Bone marrow (tissue), 2 donors: Measurements from ENCODE around the gene FBXW9.
"Not testable (repeated sequence)": the region's sequence is repeated elsewhere in the genome, so short reads cannot be mapped to it uniquely, and the experiment has no call there.

Experiments
- DNase-seq, 2 donors: peaks; one replicate each; lab custom pipeline; 2025; lab: John Stamatoyannopoulos, UW

The FBXW9 gene

GRCh38 chr19:12696366-12697335 lies at the start of gene FBXW9:
Gene FBXW9 (minus strand): TSS chr19:12696631. CDS start chr19:12696581, 50 bp downstream.
- DNase-seq: peak; percentile 90 to 97

GRCh38 chr19:12745166-12745897 lies 48.9 kb upstream of the FBXW9 start:
- no peak for DNase-seq

DNA sequence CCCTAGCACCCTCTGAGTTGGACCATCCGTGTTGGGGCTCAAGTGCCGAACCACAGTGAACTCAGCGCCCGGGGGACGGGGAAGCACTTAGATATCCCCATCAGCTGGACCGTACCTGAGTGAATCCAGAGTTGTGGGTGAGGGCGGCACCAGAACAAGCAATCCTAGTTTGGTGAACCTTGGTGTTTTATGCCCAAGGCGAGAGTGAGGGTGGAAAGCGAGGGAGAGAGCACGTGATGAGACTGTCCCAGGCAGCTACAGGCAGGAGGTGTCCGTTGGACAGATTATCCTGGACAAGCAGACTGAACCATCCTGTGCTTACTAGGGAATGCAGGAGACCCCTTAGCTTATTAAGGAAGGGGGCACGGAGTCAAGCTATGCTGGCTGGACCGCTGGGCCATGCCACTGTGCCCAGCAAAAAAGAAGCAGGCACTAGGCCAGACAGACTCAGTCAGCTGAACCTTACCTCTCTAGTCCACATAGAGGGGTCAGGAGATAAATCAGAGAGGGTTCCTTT lies 41.5 kb upstream of the FBXW9 start:
- DNase-seq: no peak

- peak; percentile 56 to 96 for DNase-seq
These were observed 40.8 kb upstream of the FBXW9 start, which contains the start of gene GET3 for GRCh38 chr19:12736995-12737834. Gene GET3 (plus strand): TSS chr19:12737497. CDS start chr19:12737506, 9 bp downstream.

GRCh38 chr19:12733369-12734214 lies 37.2 kb upstream of the FBXW9 start:
- DNase-seq: peak; percentile 3 to 14

DNA sequence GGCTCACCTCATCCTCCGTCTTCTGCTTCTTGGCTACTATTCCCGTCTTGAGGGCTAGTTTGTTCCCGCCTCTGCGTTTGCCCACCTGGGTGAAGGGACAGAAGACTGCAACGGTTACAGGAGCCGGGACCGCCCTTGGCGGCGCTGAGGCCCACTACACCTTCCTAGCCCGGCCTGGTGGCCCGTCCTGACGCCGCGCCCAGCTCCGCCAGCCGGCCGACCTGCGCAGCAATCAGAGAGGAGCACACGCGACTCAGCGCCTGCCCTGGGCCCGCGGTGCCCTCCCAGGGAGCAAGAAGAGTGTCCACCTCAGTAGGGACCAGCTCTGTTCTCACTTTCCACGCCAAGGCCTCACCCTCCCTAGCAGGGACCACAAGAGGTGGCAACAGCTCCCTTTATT lies 34.9 kb upstream of the FBXW9 start:
- DNase-seq: no peak

- no peak for DNase-seq
These were observed 33.6 kb upstream of the FBXW9 start for GRCh38 chr19:12730064-12730463.

DNA sequence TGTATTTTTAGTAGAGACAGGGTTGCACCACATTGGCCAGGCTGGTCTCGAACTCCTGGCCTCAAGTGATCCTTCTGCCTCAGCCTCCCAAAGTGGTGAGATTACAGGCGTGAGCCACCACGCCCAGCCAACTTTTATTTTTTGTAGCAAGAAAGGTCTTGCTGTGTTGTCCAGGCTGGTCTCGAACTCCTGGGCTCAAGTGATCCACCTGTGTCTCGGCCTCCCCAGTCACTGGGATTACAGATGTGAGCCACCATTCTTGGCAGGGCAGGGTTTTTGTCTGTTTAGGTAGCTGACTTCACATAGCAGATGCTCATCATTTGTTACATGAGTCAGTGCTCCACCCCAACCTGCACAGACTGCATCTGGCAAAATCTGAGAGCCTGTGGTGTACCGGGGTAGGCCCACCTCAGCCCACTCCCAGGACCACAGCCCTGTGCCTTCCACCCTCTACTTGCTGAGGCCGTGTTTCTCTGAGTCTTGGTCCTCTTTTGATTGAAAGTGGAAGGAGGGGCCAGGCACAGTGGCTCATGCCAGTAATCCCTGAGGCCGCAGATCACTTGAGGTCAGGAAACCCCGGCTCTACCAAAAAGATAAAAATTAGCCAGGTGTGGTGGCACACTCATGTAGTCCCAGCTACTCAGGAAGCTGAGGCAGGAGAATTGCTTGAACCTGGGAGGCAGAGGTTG lies 31.5 kb upstream of the FBXW9 start:
- no peak for DNase-seq

DNA sequence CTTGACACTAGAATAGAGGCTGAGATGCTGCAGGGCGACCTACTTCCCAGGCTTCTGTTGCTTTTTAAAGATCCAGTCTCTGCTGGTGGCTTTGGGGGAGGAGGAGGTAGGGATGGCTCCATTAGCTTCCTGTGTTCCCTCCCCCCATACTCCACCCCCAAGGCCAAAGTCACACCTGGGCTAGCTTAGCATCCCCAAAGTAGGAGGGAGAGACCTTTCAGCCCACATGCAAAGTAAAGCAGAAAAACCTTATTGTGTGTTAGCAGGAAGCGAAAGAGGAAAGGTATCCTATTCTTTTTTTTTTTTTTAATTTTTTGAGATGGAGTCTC lies 30.5 kb upstream of the FBXW9 start:
- DNase-seq: no peak

- not testable (repeated sequence) for DNase-seq
These were observed 29.2 kb upstream of the FBXW9 start for GRCh38 chr19:12725612-12726011.

GRCh38 chr19:12723641-12724426 lies 27.4 kb upstream of the FBXW9 start, which contains the start of gene TNPO2:
Gene TNPO2 (minus strand): TSS chr19:12723932. CDS start chr19:12720977, 2,955 bp downstream.
- DNase-seq: peak; percentile 19 to 37

- no peak for DNase-seq
These were observed 26.9 kb upstream of the FBXW9 start for GRCh38 chr19:12723381-12723640.

DNA sequence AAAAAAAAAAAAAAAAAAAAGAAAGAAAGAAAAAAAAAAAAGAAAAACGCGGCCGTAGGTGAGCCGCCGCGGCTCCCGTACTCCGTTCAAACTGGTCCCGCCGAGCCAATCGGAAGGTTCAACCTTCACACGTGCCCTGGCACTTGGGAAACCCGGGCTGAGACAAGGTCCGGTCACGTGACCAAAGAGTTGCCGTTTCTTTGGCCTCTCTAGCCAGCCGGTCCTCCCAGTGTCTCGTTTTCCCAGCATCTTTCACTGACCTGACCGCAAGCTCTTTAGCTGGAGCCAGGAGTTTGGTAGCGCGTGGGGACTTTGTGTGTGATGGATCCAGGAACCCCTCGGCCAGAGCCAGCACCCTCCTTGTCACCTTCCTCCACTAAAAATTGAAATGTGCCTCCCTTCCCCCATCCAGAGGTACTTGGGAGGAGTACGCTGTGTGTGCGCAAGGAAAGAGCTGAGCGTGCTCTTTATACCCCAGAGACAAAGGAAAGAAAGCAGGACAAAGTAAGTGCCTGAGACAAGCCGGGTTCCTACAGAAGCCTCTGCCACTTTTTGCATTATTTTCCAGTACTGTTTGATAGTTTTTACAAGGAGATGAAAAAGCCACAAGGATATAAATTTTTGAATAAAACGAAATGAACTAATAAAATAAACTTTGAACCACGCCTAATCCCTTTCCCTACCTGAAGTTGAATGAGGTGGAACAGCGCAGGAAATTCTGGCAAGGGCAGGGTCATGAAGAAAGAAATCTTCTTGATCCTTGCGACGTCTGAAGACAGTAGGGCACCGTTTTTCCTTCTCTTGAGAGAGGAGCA lies 26.3 kb upstream of the FBXW9 start:
- peak; percentile 67 to 93 for DNase-seq

DNA sequence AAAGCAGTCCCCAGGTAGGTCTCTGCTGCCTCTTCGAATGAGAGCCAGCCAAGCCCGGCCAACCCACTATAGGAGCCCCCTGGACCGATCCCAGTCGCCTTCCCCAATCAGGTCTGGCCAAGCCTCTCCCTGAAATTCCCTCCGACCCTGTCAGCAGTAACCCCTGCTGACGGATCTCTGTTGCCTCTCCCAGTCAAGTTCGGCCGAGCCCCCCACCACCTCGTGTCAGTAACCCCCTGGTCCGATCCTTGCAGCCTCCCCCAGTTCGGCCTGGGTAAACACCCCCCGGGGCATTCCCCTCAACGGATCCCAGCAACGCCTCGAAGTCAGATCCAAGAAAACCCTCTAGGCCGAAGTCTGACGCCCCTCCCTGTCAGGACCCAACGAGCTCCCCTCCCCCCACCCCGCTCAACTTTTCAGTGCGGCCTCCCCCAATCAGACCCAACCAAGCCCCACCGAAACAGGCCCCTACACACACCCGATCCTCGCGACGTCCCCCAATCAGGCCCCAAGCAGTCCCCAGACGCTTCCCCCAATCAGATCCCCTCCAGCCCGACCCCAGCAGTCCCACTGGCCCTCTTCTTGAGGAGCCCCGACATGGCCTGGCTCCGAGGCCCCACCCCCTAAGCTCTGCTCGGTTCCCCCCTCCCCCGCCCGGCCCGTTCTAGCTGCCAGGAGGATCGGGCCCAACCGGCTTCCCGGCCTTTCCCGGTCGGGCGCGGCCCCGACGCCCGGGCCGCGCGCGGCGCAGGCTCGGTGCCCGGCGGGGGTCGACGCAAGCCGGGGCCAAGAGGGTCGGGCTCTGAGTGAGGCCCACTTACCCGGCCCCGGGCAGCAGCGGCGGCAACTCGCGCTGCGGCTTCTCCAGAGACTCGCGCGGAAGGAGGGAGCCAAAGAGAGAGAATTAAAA lies 25.5 kb upstream of the FBXW9 start:
- peak; percentile 31 to 43 for DNase-seq

DNA sequence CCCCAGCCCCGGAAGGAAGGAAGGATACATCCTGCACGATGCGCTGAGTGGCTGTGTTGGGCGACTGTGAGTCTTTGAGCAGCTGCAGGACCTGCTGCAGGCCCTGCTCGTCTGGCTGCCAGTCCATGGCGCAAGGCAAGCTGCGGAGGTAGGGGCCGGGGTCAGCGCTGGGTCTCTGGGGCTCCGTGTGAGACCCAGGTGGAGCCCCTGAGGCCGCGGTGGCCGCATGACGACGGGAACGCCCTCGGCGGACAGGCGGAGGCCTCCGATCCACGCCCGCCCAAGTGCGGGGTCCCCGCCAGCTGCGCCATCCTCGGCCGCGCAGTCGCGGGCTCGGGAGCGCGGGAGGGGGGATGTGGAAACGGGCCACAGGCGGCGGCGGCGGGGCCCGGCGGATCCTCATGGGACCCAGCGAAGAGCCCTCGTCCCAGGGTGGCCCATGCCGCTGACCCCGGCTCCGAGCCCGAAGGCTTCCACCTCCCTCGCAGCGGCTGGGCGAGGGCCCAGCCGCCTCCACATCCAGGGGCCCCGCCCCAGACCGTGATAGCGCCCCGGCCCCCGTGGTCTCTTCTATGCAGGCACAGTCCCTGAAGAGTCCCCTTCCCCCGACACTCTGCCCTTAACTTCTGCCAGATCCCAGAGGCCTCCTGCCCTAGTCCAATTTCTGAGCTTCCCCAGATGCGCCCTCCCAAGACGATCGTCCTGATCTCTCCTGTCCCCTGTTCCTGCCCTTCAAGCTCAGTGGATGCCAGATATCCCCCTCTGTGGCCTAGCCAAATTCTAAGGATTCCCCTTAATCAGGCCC lies 24.6 kb upstream of the FBXW9 start:
- no peak for DNase-seq

- DNase-seq: no peak
These were observed 23.9 kb upstream of the FBXW9 start for GRCh38 chr19:12720296-12720695.

DNA sequence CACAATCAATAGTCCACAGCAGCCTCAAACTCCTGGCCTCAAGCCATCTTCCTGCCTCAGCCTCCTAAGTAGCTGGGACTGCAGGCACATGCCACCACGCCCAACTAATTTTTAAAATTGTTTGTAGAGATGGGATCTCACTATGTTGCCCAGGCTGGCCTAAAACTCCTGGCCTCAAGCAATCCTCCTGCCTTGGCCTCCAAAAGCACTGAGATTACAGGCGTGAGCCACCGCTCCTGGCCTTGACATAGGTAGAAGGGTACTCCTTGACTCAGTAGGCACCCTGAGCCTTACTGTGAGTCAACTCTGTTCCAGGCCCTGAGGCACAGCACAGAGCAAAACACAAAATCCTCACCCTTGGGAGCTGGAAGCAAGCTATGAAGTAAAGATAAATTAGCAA lies 19.5 kb upstream of the FBXW9 start:
- no peak for DNase-seq
